Activated CD4-positive, CD25-positive, alpha-beta regulatory T cell treated with anti-CD3 and anti-CD28 coated beads, Interleukin-2, amount 50 U/mL, for 24 hours (primary cell): ENCODE results near the gene GPANK1.

Experiments used
- ATAC-seq, 2 donors: fragments of 150-1000 bp; cut with Tn5 transposase; one replicate each; pipeline ENCODE4 v1.10.0; 2021; ENCODE audit warnings: mild to moderate bottlenecking in 1 of 2, moderate library complexity in 1 of 2

GPANK1 gene

GRCh38 chr6:31614684-31615578 is 49.9 kb downstream of the GPANK1 start, which contains the start of gene AIF1:
AIF1 (plus strand) TSS chr6:31615234; CDS start chr6:31615330, 96 bp downstream.
- no peak for ATAC-seq

DNA sequence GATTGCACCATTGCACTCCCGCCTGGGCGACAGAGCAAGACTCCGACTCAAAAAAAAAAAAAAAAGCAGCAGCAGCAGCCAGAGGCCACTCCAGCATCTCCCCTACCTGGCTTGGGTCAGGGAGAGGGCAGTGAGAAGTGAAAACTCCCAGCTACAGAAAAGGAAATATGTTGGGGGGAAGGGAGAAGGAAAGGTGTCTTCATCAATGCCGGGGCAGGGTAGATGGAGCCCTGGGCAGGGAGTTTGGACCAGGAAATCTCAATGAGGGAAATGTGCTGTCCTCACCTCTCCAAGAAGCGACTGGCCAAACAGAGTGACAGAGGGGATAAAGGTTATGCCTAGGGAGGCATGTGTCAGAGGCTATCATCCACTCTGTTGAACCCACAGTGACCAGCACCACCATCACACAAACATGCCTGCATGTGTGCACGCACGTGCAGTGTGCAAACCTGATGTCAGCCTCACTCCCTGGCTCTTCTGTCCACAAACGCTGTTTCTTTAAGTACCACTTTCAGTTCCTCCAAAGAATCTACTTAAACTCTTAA is 50.6 kb downstream of the GPANK1 start:
- ATAC-seq = no peak
